ENCODE results near the gene FMC1.

Gene FMC1

GRCh38 chr7:139365336-139365735 lies 24.2 kb downstream of the FMC1 start:
- no peaks in the 10 kb centered on the region for H3K27me3 ChIP-seq (ENCODE audit: control insufficient read depth, insufficient read depth, low read length)
- H3K4me3 ChIP-seq (ENCODE audit: low read length): no peak overlapping the region
- H3K4me1 ChIP-seq (ENCODE audit: control insufficient read depth, insufficient read depth, low read length): peaks cover 16% of the 10 kb centered on the region
- peaks cover 3% of the 10 kb centered on the region for H3K36me3 ChIP-seq (ENCODE audit: control insufficient read depth, insufficient read depth, low read length)
- no peak overlapping the region for H3K27ac ChIP-seq (ENCODE audit: low read depth, low read length)
- H3K9ac ChIP-seq (ENCODE audit: low read length): no peak overlapping the region

- H3K4me1 ChIP-seq (ENCODE audit: control insufficient read depth, insufficient read depth, low read length): peaks cover 14% of the 10 kb centered on the region
Observed at GRCh38 chr7:139366400-139366799, 25.3 kb downstream of the FMC1 start.

GRCh38 chr7:139367438-139368155 lies 26.5 kb downstream of the FMC1 start:
- Histone ChIP-seq H3K4me3 (ENCODE audit: low read length) (no peak overlapping the region), H3K9ac (ENCODE audit: low read length) (no peak overlapping the region), H3K27ac (ENCODE audit: low read depth, low read length) (no peak overlapping the region), H3K36me3 (ENCODE audit: control insufficient read depth, insufficient read depth, low read length) (peaks cover 3% of the 10 kb centered on the region), H3K4me1 (ENCODE audit: control insufficient read depth, insufficient read depth, low read length) (peaks cover 11% of the 10 kb centered on the region), H3K27me3 (ENCODE audit: control insufficient read depth, insufficient read depth, low read length) (no peaks in the 10 kb centered on the region)

More at GRCh38 chr7:139366400-139366799, 25.3 kb downstream of the FMC1 start:
- Histone ChIP-seq H3K27me3 (ENCODE audit: control insufficient read depth, insufficient read depth, low read length) (no peaks in the 10 kb centered on the region), H3K27ac (ENCODE audit: low read depth, low read length) (no peak overlapping the region), H3K36me3 (ENCODE audit: control insufficient read depth, insufficient read depth, low read length) (peaks cover 3% of the 10 kb centered on the region), H3K4me3 (ENCODE audit: low read length) (no peak overlapping the region), H3K9ac (ENCODE audit: low read length) (no peak overlapping the region)

- H3K9ac ChIP-seq (ENCODE audit: low read length): no peak overlapping the region
- H3K27me3 ChIP-seq (ENCODE audit: control insufficient read depth, insufficient read depth, low read length): no peaks in the 10 kb centered on the region
- peaks cover 16% of the 10 kb centered on the region for H3K4me1 ChIP-seq (ENCODE audit: control insufficient read depth, insufficient read depth, low read length)
- H3K4me3 ChIP-seq (ENCODE audit: low read length): no peak overlapping the region
- no peak overlapping the region for H3K27ac ChIP-seq (ENCODE audit: low read depth, low read length)
- H3K36me3 ChIP-seq (ENCODE audit: control insufficient read depth, insufficient read depth, low read length): peaks cover 6% of the 10 kb centered on the region
Observed at GRCh38 chr7:139370301-139370942, 29.3 kb downstream of the FMC1 start.

- Histone ChIP-seq H3K4me1 (ENCODE audit: control insufficient read depth, insufficient read depth, low read length) (peaks cover 16% of the 10 kb centered on the region), H3K4me3 (ENCODE audit: low read length) (no peak overlapping the region), H3K27ac (ENCODE audit: low read depth, low read length) (no peak overlapping the region)
Observed at GRCh38 chr7:139370943-139371313, 29.8 kb downstream of the FMC1 start.

GRCh38 chr7:139374246-139374645 lies 33.1 kb downstream of the FMC1 start:
- Histone ChIP-seq H3K27me3 (ENCODE audit: control insufficient read depth, insufficient read depth, low read length) (no peaks in the 10 kb centered on the region), H3K4me3 (ENCODE audit: low read length) (no peak overlapping the region), H3K9ac (ENCODE audit: low read length) (no peak overlapping the region), H3K4me1 (ENCODE audit: control insufficient read depth, insufficient read depth, low read length) (peaks cover 16% of the 10 kb centered on the region), H3K36me3 (ENCODE audit: control insufficient read depth, insufficient read depth, low read length) (peaks cover 10% of the 10 kb centered on the region), H3K27ac (ENCODE audit: low read depth, low read length) (no peak overlapping the region)

More at GRCh38 chr7:139370943-139371313, 29.8 kb downstream of the FMC1 start:
- Histone ChIP-seq H3K36me3 (ENCODE audit: control insufficient read depth, insufficient read depth, low read length) (peaks cover 6% of the 10 kb centered on the region), H3K9ac (ENCODE audit: low read length) (no peak overlapping the region), H3K27me3 (ENCODE audit: control insufficient read depth, insufficient read depth, low read length) (no peaks in the 10 kb centered on the region)

- Histone ChIP-seq H3K4me1 (ENCODE audit: control insufficient read depth, insufficient read depth, low read length) (no peaks in the 10 kb centered on the region), H3K9ac (ENCODE audit: low read length) (no peak overlapping the region), H3K27me3 (ENCODE audit: control insufficient read depth, insufficient read depth, low read length) (no peaks in the 10 kb centered on the region), H3K36me3 (ENCODE audit: control insufficient read depth, insufficient read depth, low read length) (peaks cover 7% of the 10 kb centered on the region), H3K4me3 (ENCODE audit: low read length) (no peak overlapping the region), H3K27ac (ENCODE audit: low read depth, low read length) (no peak overlapping the region)
Observed at GRCh38 chr7:139382439-139382838, 41.3 kb downstream of the FMC1 start.

- H3K4me3 ChIP-seq (ENCODE audit: low read length): no peak overlapping the region
- H3K27ac ChIP-seq (ENCODE audit: low read depth, low read length): no peak overlapping the region
- H3K9ac ChIP-seq (ENCODE audit: low read length): no peak overlapping the region
- no peaks in the 10 kb centered on the region for H3K4me1 ChIP-seq (ENCODE audit: control insufficient read depth, insufficient read depth, low read length)
- no peaks in the 10 kb centered on the region for H3K27me3 ChIP-seq (ENCODE audit: control insufficient read depth, insufficient read depth, low read length)
- H3K36me3 ChIP-seq (ENCODE audit: control insufficient read depth, insufficient read depth, low read length): peaks cover 3% of the 10 kb centered on the region
Observed at GRCh38 chr7:139384611-139385010, 43.5 kb downstream of the FMC1 start.

- H3K4me1 ChIP-seq (ENCODE audit: control insufficient read depth, insufficient read depth, low read length): no peaks in the 10 kb centered on the region
- no peak overlapping the region for H3K9ac ChIP-seq (ENCODE audit: low read length)
- no peaks in the 10 kb centered on the region for H3K27me3 ChIP-seq (ENCODE audit: control insufficient read depth, insufficient read depth, low read length)
- no peak overlapping the region for H3K4me3 ChIP-seq (ENCODE audit: low read length)
- H3K36me3 ChIP-seq (ENCODE audit: control insufficient read depth, insufficient read depth, low read length): peaks cover 3% of the 10 kb centered on the region
- H3K27ac ChIP-seq (ENCODE audit: low read depth, low read length): no peak overlapping the region
Observed at GRCh38 chr7:139387594-139387993, 46.5 kb downstream of the FMC1 start.

GRCh38 chr7:139389091-139389490 lies 48.0 kb downstream of the FMC1 start:
- H3K4me3 ChIP-seq (ENCODE audit: low read length): no peak overlapping the region
- H3K36me3 ChIP-seq (ENCODE audit: control insufficient read depth, insufficient read depth, low read length): peaks cover 9% of the 10 kb centered on the region
- no peak overlapping the region for H3K27ac ChIP-seq (ENCODE audit: low read depth, low read length)
- H3K27me3 ChIP-seq (ENCODE audit: control insufficient read depth, insufficient read depth, low read length): no peaks in the 10 kb centered on the region
- H3K9ac ChIP-seq (ENCODE audit: low read length): no peak overlapping the region
- H3K4me1 ChIP-seq (ENCODE audit: control insufficient read depth, insufficient read depth, low read length): no peaks in the 10 kb centered on the region

GRCh38 chr7:139389774-139390173 lies 48.6 kb downstream of the FMC1 start:
- no peak overlapping the region for H3K4me3 ChIP-seq (ENCODE audit: low read length)
- no peaks in the 10 kb centered on the region for H3K4me1 ChIP-seq (ENCODE audit: control insufficient read depth, insufficient read depth, low read length)
- no peaks in the 10 kb centered on the region for H3K27me3 ChIP-seq (ENCODE audit: control insufficient read depth, insufficient read depth, low read length)
- H3K27ac ChIP-seq (ENCODE audit: low read depth, low read length): no peak overlapping the region
- H3K36me3 ChIP-seq (ENCODE audit: control insufficient read depth, insufficient read depth, low read length): peaks cover 9% of the 10 kb centered on the region
- no peak overlapping the region for H3K9ac ChIP-seq (ENCODE audit: low read length)

GRCh38 chr7:139393621-139394211 lies 52.6 kb downstream of the FMC1 start:
- Histone ChIP-seq H3K27me3 (ENCODE audit: control insufficient read depth, insufficient read depth, low read length) (no peaks in the 10 kb centered on the region), H3K9ac (ENCODE audit: low read length) (no peak overlapping the region)

More at GRCh38 chr7:139393621-139394211, 52.6 kb downstream of the FMC1 start:
- H3K36me3 ChIP-seq (ENCODE audit: control insufficient read depth, insufficient read depth, low read length): peaks cover 6% of the 10 kb centered on the region
- no peaks in the 10 kb centered on the region for H3K4me1 ChIP-seq (ENCODE audit: control insufficient read depth, insufficient read depth, low read length)
- H3K4me3 ChIP-seq (ENCODE audit: low read length): no peak overlapping the region
- no peak overlapping the region for H3K27ac ChIP-seq (ENCODE audit: low read depth, low read length)

Data from rectal smooth muscle tissue (tissue), 1 donor.